CD4-positive, alpha-beta T cell treated with Interleukin-6 at 100 ng/mL for 8 hours (primary cell): ENCODE results near the gene LEP.
"Not testable (repeated sequence)": the region's sequence is repeated elsewhere in the genome, so short reads cannot be mapped to it uniquely, and the experiment has no call there.

Source experiments
- DNase-seq: peaks from one replicate; pipeline ENCODE4 v3.0.0-alpha.2; 2020; ENCODE audit warnings: mixed read lengths, low spot score

Gene LEP

DNA sequence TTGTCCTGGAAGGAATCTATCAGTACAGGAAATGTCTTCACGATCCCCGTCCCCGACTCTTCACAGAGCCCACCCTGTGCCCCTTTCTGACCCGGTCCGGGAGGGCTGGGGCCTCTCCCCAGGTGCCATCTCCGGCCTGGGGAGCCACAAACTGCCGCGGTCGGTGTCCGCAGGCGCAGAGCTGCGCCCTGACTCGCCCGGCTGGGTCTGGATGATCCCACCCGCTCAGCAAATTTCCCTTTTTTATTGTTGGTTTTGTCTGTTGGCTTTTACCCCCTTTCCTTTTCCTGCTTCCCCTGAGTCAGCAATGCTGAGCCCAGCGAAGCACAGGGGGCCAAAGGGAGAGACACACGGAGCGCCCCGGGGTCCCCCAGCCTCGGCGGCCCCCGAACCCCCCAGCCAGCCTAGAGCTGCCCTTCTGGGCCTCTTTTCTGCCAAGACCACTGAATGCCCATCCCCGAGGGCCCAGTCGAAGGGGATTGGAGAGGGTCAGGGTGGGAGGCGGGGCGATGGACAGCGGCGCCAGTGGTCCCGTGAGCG is 30.9 kb downstream of the LEP start:
- DNase-seq: no peak

DNA sequence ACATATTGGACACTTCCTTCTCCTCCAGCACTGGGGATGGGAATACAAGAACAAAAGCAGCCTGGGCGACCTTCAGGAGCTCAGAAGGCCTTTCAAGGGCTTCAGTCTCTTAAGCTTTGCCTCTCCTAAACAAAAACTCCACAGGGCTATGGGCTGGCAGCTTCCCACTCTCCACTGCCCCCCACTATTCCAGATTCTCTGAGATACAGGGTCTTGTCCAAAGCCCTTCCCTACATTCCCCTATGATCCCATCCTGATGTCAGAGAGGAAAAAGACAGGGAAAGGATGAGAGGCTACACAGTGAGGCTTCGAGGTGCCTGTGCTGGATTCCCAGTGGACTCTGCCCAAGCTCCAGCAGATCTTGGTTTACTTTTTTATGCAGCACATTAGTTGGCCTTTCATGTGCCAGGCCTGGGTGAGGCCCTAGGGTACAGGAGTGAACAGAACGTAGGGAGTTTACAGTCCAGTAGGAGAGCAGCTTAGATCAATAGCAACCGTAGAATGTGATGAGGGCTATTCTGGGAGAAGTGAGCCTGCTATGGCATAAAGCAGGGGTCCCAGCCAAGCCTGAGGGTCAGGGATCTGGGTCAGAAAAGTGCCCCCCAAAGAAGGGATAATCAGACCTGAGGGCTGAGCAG is 33.3 kb downstream of the LEP start:
- DNase-seq: no peak

GRCh38 chr7:128274884-128275603 is 34.0 kb downstream of the LEP start:
- DNase-seq: no peak

GRCh38 chr7:128275681-128276080 is 34.6 kb downstream of the LEP start:
- no peak for DNase-seq

GRCh38 chr7:128278366-128278765 is 37.3 kb downstream of the LEP start:
- no peak for DNase-seq

- no peak for DNase-seq
Measured at GRCh38 chr7:128279124-128279713, 38.1 kb downstream of the LEP start.

GRCh38 chr7:128280451-128280850 is 39.4 kb downstream of the LEP start:
- not testable (repeated sequence) for DNase-seq

- DNase-seq: no peak
Measured at GRCh38 chr7:128281605-128282380, 40.7 kb downstream of the LEP start.

DNA sequence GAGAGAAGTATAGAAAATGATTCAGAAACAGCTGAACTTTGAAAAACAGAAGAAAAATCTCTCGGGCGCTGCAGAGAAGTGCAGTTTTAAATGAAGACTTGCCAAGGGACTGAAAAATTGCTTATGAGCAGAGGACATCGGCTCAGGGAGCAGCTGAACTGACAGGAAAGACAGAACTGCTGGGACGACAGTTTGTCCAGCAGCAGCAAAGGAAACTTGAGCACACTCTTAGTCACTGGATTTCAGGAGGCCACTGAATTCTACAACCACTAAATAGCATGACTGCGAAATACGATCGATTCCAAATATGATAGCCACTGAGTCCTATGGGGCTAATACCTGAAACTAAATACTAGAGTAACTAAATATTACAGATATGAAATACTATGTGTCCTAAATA is 43.0 kb downstream of the LEP start:
- no peak for DNase-seq

DNA sequence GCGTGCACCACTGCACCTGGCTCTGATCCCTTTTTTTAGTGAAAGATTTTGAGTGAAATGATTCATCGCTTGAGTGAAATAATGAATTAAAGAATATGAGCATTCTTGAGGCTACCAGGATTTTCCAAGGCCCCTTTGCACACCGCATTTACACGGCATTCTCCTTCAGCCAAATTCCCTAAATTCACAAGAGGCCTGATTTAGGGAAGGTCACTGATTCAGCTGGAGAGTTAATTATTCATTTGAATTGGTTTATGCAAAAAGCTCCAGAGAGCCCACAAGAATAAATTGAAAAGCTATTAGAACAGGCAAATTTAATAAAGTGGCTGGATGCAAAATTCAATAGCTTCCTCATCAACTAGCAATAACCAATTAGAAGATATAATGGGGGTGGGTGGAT is 46.5 kb downstream of the LEP start:
- no peak for DNase-seq

DNA sequence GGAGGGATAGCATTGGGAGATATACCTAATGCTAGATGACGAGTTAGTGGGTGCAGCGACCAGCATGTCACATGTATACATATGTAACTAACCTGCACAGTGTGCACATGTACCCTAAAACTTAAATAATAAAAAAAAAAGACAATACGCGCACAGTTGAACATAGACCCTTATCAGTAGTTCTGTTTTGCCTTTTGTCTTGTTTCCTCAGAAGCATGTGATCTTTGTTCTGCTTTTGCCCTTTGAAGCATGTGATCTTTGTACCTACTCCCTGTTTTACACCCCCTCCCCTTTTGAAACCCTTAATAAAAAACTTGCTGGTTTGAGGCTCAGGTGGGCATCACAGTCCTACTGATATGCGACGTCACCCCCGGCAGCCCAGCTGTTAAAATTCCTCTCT is 56.9 kb downstream of the LEP start:
- DNase-seq: not testable (repeated sequence)

GRCh38 chr7:128299109-128299607 is 58.1 kb downstream of the LEP start:
- DNase-seq: no peak

DNA sequence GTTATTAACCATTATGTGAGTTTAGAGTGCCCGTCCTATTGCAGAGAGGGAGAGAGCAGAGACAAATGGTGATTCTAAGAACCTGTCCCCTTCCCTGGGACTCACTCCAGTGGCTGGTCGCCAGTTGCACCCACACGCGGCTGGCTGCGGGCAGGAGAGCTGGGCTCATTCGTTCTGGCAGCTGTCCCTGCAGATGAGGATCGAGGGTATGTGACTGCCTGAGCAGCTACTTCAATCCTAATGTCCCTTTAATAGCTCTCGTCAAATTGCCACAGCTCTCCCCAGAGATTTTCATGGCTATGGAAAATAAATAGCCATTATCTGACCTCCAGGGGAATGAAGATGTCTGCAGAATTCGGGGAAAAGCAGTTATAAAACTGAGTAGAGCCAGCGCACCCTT is 61.1 kb downstream of the LEP start:
- DNase-seq: no peak

DNA sequence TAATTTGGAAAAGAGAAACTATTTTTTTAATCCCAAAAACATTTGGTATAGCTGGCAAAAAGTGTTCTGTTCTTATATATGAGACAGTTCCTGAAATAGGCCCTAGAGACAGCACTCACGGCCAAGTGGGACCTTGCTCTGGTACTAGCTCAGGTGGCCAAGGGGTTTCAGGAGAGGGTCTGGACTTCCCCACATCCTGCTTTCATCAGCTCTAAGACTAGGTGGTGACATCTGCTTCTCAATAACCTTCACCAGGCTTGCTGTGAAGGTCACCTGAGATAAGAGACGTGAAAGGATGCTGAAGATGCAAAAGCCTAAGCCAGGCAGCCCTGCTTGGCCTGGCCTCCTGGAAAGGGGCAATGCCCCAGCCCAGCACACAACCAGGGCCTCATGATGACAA is 62.1 kb downstream of the LEP start:
- DNase-seq: no peak

GRCh38 chr7:128303643-128304042 is 62.6 kb downstream of the LEP start:
- DNase-seq: no peak

GRCh38 chr7:128304212-128304611 is 63.1 kb downstream of the LEP start:
- no peak for DNase-seq

DNA sequence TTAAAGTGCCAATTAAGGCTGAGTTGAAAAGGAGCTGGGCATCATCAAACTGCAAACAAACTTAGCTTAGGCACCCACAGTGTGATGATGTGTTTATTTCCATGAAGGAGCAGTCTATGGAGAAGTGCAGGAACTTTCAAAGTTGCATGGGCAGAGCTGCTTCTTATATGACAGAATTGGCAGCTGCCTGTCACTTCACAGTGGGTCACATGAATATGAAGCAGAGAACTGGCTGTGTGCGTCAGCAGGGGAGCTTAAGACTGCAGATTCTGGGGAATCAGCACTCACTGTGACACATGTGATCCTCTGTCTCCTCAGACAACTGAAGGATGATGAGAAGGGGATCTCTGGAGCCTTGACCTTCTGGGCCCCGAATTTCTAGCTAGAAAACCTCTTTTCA is 66.0 kb downstream of the LEP start:
- no peak for DNase-seq
